PC-9 (cell line): ENCODE data around the gene RARB. TPM values are rescaled to one million over a fixed set of nuclear protein-coding genes. Genes with fewer than 3 reads are reported as not detected.

Experiments
- BruUV-seq: library from RNA; stranded (reverse); fragments of 400-500 nt; replicated peaks from 2 replicates; lab custom pipeline; 2021; lab: Mats Ljungman, UMichigan
- CTCF ChIA-PET: fragments of 300-600 bp; sonication (Branson Sonifier 250); formaldehyde crosslinking; loops from one replicate; lab custom pipeline; 2022; ENCODE audit warnings: antibody characterized with exemption; lab: Charles Lee
- POLR2A ChIA-PET: fragments of 300-600 bp; sonication (Branson Sonifier 250); formaldehyde crosslinking; loops from one replicate; lab custom pipeline; 2022; ENCODE audit warnings: antibody characterized with exemption; ENCODE audit not compliant: unreplicated experiment; lab: Charles Lee
- DNase-seq, 2 experiments: peaks; one replicate each; pipeline versions ENCODE4 v3.0.0 to v3.0.0-alpha.2; 2015 to 2022; ENCODE audit warnings: mixed read lengths in 1 of 2
- H2AFZ ChIP-seq: fragments of 200-600 bp; sonication (generic); 2 replicates; pipeline ENCODE4 v1.8.1; 2017; ENCODE audit warnings: antibody characterized with exemption
- H3F3A ChIP-seq: fragments of 200-600 bp; sonication (generic); 2 replicates; pipeline ENCODE4 v1.8.1; 2017; ENCODE audit warnings: antibody characterized with exemption, mild to moderate bottlenecking, low read depth; ENCODE audit not compliant: insufficient read depth
- H3K27ac ChIP-seq: fragments of 200-600 bp; sonication (generic); 2 replicates; pipeline ENCODE4 v1.6.1; 2016; ENCODE audit warnings: mixed run types
- H3K27me3 ChIP-seq: fragments of 200-600 bp; sonication (generic); 2 replicates; pipeline ENCODE4 v1.6.1; 2016; ENCODE audit warnings: low read depth, mixed run types; ENCODE audit not compliant: insufficient read depth
- H3K36me3 ChIP-seq: fragments of 200-600 bp; sonication (generic); 2 replicates; pipeline ENCODE4 v1.6.1; 2016; ENCODE audit warnings: low read depth, mixed run types
- H3K4me1 ChIP-seq: fragments of 200-600 bp; sonication (generic); replicated peaks from 2 replicates; pipeline ENCODE4 v1.6.1; 2016; ENCODE audit warnings: mixed run types; ENCODE audit not compliant: insufficient read depth
- H3K4me2 ChIP-seq: fragments of 200-600 bp; sonication (generic); 2 replicates; pipeline ENCODE4 v1.6.1; 2017; ENCODE audit warnings: mixed run types
- H3K4me3 ChIP-seq: fragments of 200-600 bp; sonication (generic); 2 replicates; pipeline ENCODE4 v1.6.1; 2016; ENCODE audit warnings: mixed run types
- H3K79me2 ChIP-seq: fragments of 200-600 bp; sonication (generic); 2 replicates; pipeline ENCODE4 v1.6.1; 2017; ENCODE audit warnings: low read depth, mixed run types
- H3K9me2 ChIP-seq: fragments of 200-600 bp; sonication (generic); 2 replicates; pipeline ENCODE4 v1.8.1; 2017; ENCODE audit warnings: mild to moderate bottlenecking; ENCODE audit not compliant: insufficient read depth
- H3K9me3 ChIP-seq: fragments of 200-600 bp; sonication (generic); 2 replicates; pipeline ENCODE4 v1.8.1; 2016; ENCODE audit warnings: low read depth; ENCODE audit not compliant: insufficient read depth
- H4K20me1 ChIP-seq: fragments of 200-600 bp; sonication (generic); 2 replicates; pipeline ENCODE4 v1.8.1; 2017; ENCODE audit not compliant: insufficient read depth
- EZH2 ChIP-seq: fragments of 200-600 bp; sonication (generic); IDR thresholded peaks from 2 replicates; pipeline ENCODE4 v1.8.0; 2017; ENCODE audit warnings: antibody characterized with exemption, low read depth
- intact Hi-C: fragments of 100-400 bp; cut with micrococcal nuclease; formaldehyde crosslinking; loops from one replicate; pipeline ENCODE4 v1.10.0; 2022; ENCODE audit not compliant: unreplicated experiment
- total RNA-seq: library from RNA; stranded (reverse); gene quantifications from 2 replicates; pipeline ENCODE4 v1.2.3, GENCODE V29; 2021
- TF ChIP-seq, protein P1 (sequence below): fragments of 200-600 bp; sonication (generic); conservative IDR thresholded peaks from 2 replicates; pipeline ENCODE4 v1.6.1; 2017; ENCODE audit warnings: mixed run types, antibody characterized with exemption, mild to moderate bottlenecking, moderate library complexity

Gene RARB
- total RNA-seq, 1 experiment from 2014 or later, result 1.0 TPM

DNA sequence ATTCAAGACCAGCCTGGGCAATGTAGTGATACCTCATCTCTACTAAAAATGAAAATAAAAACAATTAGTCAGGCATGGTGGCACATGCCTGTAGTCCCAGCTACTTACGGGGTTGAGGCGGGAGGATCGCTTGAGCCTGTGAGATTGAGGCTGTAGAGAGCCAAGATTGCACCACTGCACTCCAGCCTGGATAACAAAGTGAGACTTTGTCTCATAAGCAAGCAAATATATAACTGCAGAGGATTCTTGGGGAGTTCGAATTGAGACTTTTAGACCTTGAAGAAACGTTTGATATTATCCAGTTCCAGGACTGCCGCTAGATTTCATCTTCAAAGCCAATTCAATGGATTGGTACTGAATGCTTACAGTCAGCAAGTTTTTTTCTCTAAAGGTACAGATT, 11.9 kb upstream of the RARB start:
- BruUV-seq, result no TSS peak
- no peak overlapping the region for H2AFZ ChIP-seq

GRCh38 chr3:25418596-25418995, 9.5 kb upstream of the RARB start:
- BruUV-seq, result no TSS peak
- CTCF ChIA-PET, result no interaction called here

More for the DNA sequence above, 11.9 kb upstream of the RARB start:
- TF ChIP-seq, protein P1, sequence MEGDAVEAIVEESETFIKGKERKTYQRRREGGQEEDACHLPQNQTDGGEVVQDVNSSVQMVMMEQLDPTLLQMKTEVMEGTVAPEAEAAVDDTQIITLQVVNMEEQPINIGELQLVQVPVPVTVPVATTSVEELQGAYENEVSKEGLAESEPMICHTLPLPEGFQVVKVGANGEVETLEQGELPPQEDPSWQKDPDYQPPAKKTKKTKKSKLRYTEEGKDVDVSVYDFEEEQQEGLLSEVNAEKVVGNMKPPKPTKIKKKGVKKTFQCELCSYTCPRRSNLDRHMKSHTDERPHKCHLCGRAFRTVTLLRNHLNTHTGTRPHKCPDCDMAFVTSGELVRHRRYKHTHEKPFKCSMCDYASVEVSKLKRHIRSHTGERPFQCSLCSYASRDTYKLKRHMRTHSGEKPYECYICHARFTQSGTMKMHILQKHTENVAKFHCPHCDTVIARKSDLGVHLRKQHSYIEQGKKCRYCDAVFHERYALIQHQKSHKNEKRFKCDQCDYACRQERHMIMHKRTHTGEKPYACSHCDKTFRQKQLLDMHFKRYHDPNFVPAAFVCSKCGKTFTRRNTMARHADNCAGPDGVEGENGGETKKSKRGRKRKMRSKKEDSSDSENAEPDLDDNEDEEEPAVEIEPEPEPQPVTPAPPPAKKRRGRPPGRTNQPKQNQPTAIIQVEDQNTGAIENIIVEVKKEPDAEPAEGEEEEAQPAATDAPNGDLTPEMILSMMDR, result no peak
- TF ChIP-seq EZH2, result no peak
- H4K20me1 ChIP-seq, result no peaks in the 10 kb centered on the region
- no peaks in the 10 kb centered on the region for H3K9me3 ChIP-seq
- H3K9me2 ChIP-seq, result no peaks in the 10 kb centered on the region
- no peaks in the 10 kb centered on the region for H3K27me3 ChIP-seq
- H3K4me2 ChIP-seq, result no peak overlapping the region
- H3F3A ChIP-seq, result no peaks in the 10 kb centered on the region
- no peak overlapping the region for H3K4me3 ChIP-seq
- H3K4me1 ChIP-seq, result peaks cover 13% of the 10 kb centered on the region; the same call in 1 of the 2 replicates
- ChIA-PET CTCF (no interaction called here), POLR2A (no interaction called here)
- H3K27ac ChIP-seq, result no peak overlapping the region
- intact Hi-C loops, result no loop called here
- H3K36me3 ChIP-seq, result no peaks in the 10 kb centered on the region
- DNase-seq, result no peak
- no peaks in the 10 kb centered on the region for H3K79me2 ChIP-seq

DNA sequence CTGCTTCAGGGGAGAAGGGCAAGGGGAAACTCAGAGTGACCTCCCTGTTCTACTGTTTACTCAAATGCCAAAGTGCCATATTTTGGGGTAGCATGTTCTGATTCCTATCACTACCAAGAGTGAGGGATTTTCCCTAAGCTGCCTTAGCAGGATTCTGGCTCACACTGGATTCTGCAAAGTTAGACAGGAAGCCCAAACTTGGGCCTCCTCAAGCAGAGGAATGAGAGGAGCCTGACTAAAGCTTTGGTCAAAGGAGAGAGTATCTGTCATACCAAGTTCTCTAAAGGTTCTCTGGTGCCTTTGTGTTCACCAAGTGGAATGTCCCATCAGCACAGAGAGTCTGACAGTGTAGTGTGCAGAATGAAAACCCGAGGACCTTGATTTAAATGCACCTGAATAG, 8.8 kb upstream of the RARB start:
- no peak overlapping the region for H3K4me2 ChIP-seq
- H3K9me3 ChIP-seq, result no peaks in the 10 kb centered on the region
- no peaks in the 10 kb centered on the region for H3K9me2 ChIP-seq
- H3K27ac ChIP-seq, result no peak overlapping the region
- no peak overlapping the region for H2AFZ ChIP-seq
- ChIA-PET CTCF (no interaction called here), POLR2A (no interaction called here)
- no peaks in the 10 kb centered on the region for H3K27me3 ChIP-seq
- no peaks in the 10 kb centered on the region for H4K20me1 ChIP-seq
- peaks cover 4% of the 10 kb centered on the region; the same call in 1 of the 2 replicates for H3K4me1 ChIP-seq
- no peak overlapping the region for H3K4me3 ChIP-seq
- no peaks in the 10 kb centered on the region for H3K79me2 ChIP-seq
- no TSS peak for BruUV-seq
- no peaks in the 10 kb centered on the region for H3K36me3 ChIP-seq
- no peaks in the 10 kb centered on the region for H3F3A ChIP-seq
- TF ChIP-seq, protein P1, result no peak
- no peak for TF ChIP-seq EZH2
- intact Hi-C loops, result no loop called here
- no peak for DNase-seq

More at GRCh38 chr3:25418596-25418995, 9.5 kb upstream of the RARB start:
- H3K27ac ChIP-seq, result no peak overlapping the region
- no peak for TF ChIP-seq EZH2
- TF ChIP-seq, protein P1, result no peak
- H3K36me3 ChIP-seq, result no peaks in the 10 kb centered on the region
- no peaks in the 10 kb centered on the region for H3K9me3 ChIP-seq
- H4K20me1 ChIP-seq, result no peaks in the 10 kb centered on the region
- POLR2A ChIA-PET, result no interaction called here
- H3K4me2 ChIP-seq, result no peak overlapping the region
- no peaks in the 10 kb centered on the region for H3K27me3 ChIP-seq
- no peaks in the 10 kb centered on the region for H3K9me2 ChIP-seq
- no peak overlapping the region for H2AFZ ChIP-seq
- intact Hi-C loops, result no loop called here
- no peak for DNase-seq
- H3F3A ChIP-seq, result no peaks in the 10 kb centered on the region
- H3K4me3 ChIP-seq, result no peak overlapping the region
- H3K4me1 ChIP-seq, result peaks cover 4% of the 10 kb centered on the region; the same call in 1 of the 2 replicates
- H3K79me2 ChIP-seq, result no peaks in the 10 kb centered on the region
